Suprapubic skin (tissue), 4 donors: ENCODE data around the gene LRFN4.

ENCODE experiments used
- EP300 ChIP-seq: sonication (generic); formaldehyde crosslinking; IDR thresholded peaks from one replicate; pipeline ENCODE4 v1.6.1; 2017; ENCODE audit warnings: antibody characterized with exemption
- POLR2AphosphoS5 ChIP-seq, 3 donors: sonication (generic); formaldehyde crosslinking; IDR thresholded peaks; one replicate each; pipeline ENCODE4 v1.6.1; 2017; ENCODE audit warnings: antibody characterized with exemption in 3 of 3
- TF ChIP-seq, protein P1 (sequence below), 2 donors: fragments of 200-600 bp in 1 of 2; fragments of 450-650 bp in 1 of 2; sonication (generic) in 1 of 2; IDR thresholded peaks; one replicate each; pipeline ENCODE4 v1.5.1; 2016 to 2019; ENCODE audit warnings: antibody characterized with exemption in 2 of 2, mild to moderate bottlenecking in 1 of 2, moderate library complexity in 1 of 2

DNA sequence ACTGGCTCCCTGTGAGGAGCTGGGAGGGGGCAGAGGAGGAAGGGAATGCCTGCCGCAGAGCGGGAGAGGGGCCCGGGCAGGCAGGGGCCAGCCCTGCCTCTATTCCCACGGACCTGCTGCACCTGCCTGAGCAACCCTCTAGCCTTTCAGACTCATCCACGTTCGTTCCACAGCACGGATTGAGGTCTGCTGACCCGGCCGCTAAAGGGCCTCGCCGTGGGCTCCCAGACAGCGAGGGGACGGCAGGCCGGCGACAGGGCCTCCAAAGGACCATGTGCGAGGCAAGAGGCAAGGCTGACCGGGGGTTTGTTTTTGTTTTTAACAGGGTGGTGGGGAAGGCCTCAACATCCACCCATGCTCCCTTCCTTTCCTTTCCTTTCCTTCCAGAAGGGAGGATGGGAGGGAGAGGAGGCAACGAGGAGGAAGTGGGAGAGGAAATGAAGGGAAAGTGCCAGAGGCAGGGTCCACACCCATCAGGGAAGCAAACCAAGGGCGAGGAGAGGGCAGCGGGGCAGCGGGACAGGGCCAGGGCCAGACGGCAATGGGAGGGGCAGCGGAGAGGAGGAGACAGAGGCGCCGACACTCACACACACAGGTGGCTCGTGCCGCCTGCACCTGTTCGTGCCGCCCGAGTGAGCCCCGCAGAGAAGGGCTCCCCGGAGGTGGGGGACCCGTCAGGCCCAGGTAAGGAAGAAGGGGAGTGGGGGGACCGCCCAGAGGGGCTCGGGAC lies 7.5 kb downstream of the LRFN4 start:
- TF ChIP-seq POLR2AphosphoS5 (IDR thresholded peaks at IDR 0.05) (no peak), EP300 (no peak)
- TF ChIP-seq, protein P1, sequence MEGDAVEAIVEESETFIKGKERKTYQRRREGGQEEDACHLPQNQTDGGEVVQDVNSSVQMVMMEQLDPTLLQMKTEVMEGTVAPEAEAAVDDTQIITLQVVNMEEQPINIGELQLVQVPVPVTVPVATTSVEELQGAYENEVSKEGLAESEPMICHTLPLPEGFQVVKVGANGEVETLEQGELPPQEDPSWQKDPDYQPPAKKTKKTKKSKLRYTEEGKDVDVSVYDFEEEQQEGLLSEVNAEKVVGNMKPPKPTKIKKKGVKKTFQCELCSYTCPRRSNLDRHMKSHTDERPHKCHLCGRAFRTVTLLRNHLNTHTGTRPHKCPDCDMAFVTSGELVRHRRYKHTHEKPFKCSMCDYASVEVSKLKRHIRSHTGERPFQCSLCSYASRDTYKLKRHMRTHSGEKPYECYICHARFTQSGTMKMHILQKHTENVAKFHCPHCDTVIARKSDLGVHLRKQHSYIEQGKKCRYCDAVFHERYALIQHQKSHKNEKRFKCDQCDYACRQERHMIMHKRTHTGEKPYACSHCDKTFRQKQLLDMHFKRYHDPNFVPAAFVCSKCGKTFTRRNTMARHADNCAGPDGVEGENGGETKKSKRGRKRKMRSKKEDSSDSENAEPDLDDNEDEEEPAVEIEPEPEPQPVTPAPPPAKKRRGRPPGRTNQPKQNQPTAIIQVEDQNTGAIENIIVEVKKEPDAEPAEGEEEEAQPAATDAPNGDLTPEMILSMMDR (IDR thresholded peaks at IDR 0.05): no peak
